Neural progenitor cell (in vitro differentiated cells): ENCODE measurements around the gene FAM216A. TPM values are rescaled to one million over a fixed set of nuclear protein-coding genes. Genes with fewer than 3 reads are reported as not detected.

Experiments
- DNase-seq: peaks from one replicate; pipeline ENCODE4 v3.0.0-alpha.2; 2016; ENCODE audit warnings: low spot score
- H2AFZ ChIP-seq: fragments of 200-600 bp; sonication (generic); replicated peaks from 2 replicates; pipeline ENCODE4 v1.6.1; 2016; ENCODE audit warnings: antibody characterized with exemption
- H3F3A ChIP-seq: fragments of 200-600 bp; sonication (generic); 2 replicates; pipeline ENCODE4 v1.6.1; 2016; ENCODE audit warnings: antibody characterized with exemption, low read depth
- H3K27ac ChIP-seq: fragments of 200-600 bp; sonication (generic); 2 replicates; pipeline ENCODE4 v1.5.1; 2016; ENCODE audit warnings: mild to moderate bottlenecking
- H3K27me3 ChIP-seq: fragments of 200-600 bp; sonication (generic); 2 replicates; pipeline ENCODE4 v1.6.1; 2016; ENCODE audit warnings: mild to moderate bottlenecking, moderate library complexity
- H3K36me3 ChIP-seq: fragments of 200-600 bp; sonication (generic); 2 replicates; pipeline ENCODE4 v1.5.1; 2016
- H3K4me1 ChIP-seq: fragments of 200-600 bp; sonication (generic); 2 replicates; pipeline ENCODE4 v1.6.1; 2016; ENCODE audit warnings: mixed run types
- H3K4me2 ChIP-seq: fragments of 200-600 bp; sonication (generic); 2 replicates; pipeline ENCODE4 v1.6.1; 2016
- H3K4me3 ChIP-seq: fragments of 200-600 bp; sonication (generic); 2 replicates; pipeline ENCODE4 v1.5.1; 2016
- H3K79me2 ChIP-seq: fragments of 200-600 bp; sonication (generic); 2 replicates; pipeline ENCODE4 v1.6.1; 2016; ENCODE audit warnings: low read depth
- H3K9ac ChIP-seq: fragments of 200-600 bp; sonication (generic); 2 replicates; pipeline ENCODE4 v1.6.1; 2016
- H3K9me3 ChIP-seq: fragments of 200-600 bp; sonication (generic); 2 replicates; pipeline ENCODE4 v1.5.1; 2016; ENCODE audit warnings: low read depth
- H4K20me1 ChIP-seq: fragments of 200-600 bp; sonication (generic); 2 replicates; pipeline ENCODE4 v1.6.1; 2016; ENCODE audit warnings: low read depth
- H3K27ac Mint-ChIP-seq: 3 replicates; pipeline ENCODE4 v1.8.0; 2021; ENCODE audit warnings: mixed read lengths
- H3K27me3 Mint-ChIP-seq: 2 replicates; pipeline ENCODE4 v1.8.0; 2022; ENCODE audit warnings: low read depth, mild to moderate bottlenecking, inconsistent platforms, moderate library complexity, mixed read lengths; ENCODE audit not compliant: insufficient read depth
- H3K36me3 Mint-ChIP-seq: 3 replicates; pipeline ENCODE4 v1.8.0; 2021; ENCODE audit warnings: mixed read lengths
- H3K4me1 Mint-ChIP-seq: 3 replicates; pipeline ENCODE4 v1.8.0; 2021; ENCODE audit warnings: mixed read lengths
- H3K4me3 Mint-ChIP-seq: 3 replicates; pipeline ENCODE4 v1.8.0; 2021; ENCODE audit warnings: mild to moderate bottlenecking, moderate library complexity, mixed read lengths
- H3K9me3 Mint-ChIP-seq: 3 replicates; pipeline ENCODE4 v1.8.0; 2020; ENCODE audit warnings: mixed read lengths
- EZH2 ChIP-seq: fragments of 200-600 bp; sonication (generic); IDR thresholded peaks from 2 replicates; pipeline ENCODE4 v1.6.1; 2017; ENCODE audit warnings: antibody characterized with exemption, mild to moderate bottlenecking, moderate library complexity
- EZH2phosphoT487 ChIP-seq: fragments of 200-600 bp; sonication (generic); IDR thresholded peaks from 2 replicates; pipeline ENCODE4 v1.6.1; 2017; ENCODE audit warnings: antibody characterized with exemption
- total RNA-seq: library from RNA; depleted of rRNA; stranded (reverse); fragments of >200 nt; gene quantifications from 2 replicates; pipeline ENCODE4 v1.2.3, GENCODE V29; 2015; ENCODE audit warnings: low replicate concordance
- TF ChIP-seq, protein P1 (sequence below): fragments of 200-600 bp; sonication (generic); IDR thresholded peaks from 2 replicates; pipeline ENCODE4 v1.5.1; 2017; ENCODE audit warnings: antibody characterized with exemption, mild to moderate bottlenecking

FAM216A gene
- total RNA-seq, 1 donor from 2014 or later, result 87.5 TPM

DNA sequence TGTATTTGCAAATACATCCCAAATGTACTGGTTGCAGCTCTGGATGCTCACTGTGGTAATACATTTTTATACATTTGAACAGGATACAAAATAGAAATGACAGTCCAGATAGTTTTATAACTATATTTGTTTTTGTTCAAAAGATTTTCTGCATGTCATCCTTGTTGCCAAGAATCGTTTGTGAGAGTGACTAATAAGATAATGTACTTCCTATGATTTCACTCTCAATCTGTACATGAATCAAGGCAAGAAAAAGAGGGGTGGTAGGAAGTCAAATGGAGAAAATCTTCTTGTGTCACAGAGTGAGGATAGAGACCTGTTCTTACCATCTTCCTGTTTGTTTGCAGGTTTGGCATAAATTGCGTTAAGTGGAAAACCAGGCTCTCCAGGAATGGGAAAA is 32.4 kb upstream of the FAM216A start:
- H3K79me2 ChIP-seq, result no peaks in the 10 kb centered on the region
- H2AFZ ChIP-seq, result no peak overlapping the region
- no peaks in the 10 kb centered on the region for H4K20me1 ChIP-seq
- no peak overlapping the region for H3K4me3 Mint-ChIP-seq
- H3K9me3 ChIP-seq, result no peaks in the 10 kb centered on the region
- TF ChIP-seq EZH2, result no peak
- TF ChIP-seq, protein P1, sequence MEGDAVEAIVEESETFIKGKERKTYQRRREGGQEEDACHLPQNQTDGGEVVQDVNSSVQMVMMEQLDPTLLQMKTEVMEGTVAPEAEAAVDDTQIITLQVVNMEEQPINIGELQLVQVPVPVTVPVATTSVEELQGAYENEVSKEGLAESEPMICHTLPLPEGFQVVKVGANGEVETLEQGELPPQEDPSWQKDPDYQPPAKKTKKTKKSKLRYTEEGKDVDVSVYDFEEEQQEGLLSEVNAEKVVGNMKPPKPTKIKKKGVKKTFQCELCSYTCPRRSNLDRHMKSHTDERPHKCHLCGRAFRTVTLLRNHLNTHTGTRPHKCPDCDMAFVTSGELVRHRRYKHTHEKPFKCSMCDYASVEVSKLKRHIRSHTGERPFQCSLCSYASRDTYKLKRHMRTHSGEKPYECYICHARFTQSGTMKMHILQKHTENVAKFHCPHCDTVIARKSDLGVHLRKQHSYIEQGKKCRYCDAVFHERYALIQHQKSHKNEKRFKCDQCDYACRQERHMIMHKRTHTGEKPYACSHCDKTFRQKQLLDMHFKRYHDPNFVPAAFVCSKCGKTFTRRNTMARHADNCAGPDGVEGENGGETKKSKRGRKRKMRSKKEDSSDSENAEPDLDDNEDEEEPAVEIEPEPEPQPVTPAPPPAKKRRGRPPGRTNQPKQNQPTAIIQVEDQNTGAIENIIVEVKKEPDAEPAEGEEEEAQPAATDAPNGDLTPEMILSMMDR, result no peak
- TF ChIP-seq EZH2phosphoT487, result no peak
- H3K27ac ChIP-seq, result no peak overlapping the region
- H3K27me3 Mint-ChIP-seq, result peaks cover 5% of the 10 kb centered on the region
- H3K4me1 ChIP-seq, result no peaks in the 10 kb centered on the region
- H3K9me3 Mint-ChIP-seq, result no peaks in the 10 kb centered on the region
- no peaks in the 10 kb centered on the region for H3K27me3 ChIP-seq
- H3K27ac Mint-ChIP-seq, result no peak overlapping the region
- no peaks in the 10 kb centered on the region for H3K4me1 Mint-ChIP-seq
- H3K36me3 Mint-ChIP-seq, result peaks cover 28% of the 10 kb centered on the region
- H3K4me2 ChIP-seq, result no peak overlapping the region
- H3K36me3 ChIP-seq, result peaks cover 10% of the 10 kb centered on the region
- no peak for DNase-seq
- H3K4me3 ChIP-seq, result no peak overlapping the region
- peaks cover 14% of the 10 kb centered on the region for H3F3A ChIP-seq
- H3K9ac ChIP-seq, result no peak overlapping the region

DNA sequence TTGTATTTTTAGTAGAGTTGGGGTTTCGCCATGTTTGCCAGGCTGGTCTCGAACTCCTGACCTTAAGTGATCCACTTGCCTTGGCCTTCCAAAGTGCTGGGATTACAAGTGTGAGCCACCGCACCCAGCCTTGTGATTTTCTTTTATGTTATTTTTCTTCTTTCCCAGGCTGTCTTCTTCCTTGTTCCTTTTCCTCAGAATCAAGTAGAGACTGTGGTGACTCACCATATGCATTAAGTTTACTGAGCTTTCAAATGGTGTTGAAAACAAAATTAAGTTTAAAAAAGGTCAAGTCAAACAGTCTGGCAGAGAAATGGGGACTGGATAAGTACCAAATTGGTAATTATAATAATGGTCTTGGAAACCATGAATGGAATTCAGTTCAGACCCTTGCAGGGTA is 24.2 kb upstream of the FAM216A start:
- Mint-ChIP-seq H3K9me3 (no peaks in the 10 kb centered on the region), H3K4me1 (peaks cover 9% of the 10 kb centered on the region), H3K27me3 (no peaks in the 10 kb centered on the region), H3K36me3 (peaks cover 14% of the 10 kb centered on the region), H3K4me3 (no peak overlapping the region), H3K27ac (no peak overlapping the region)
- Histone ChIP-seq H3F3A (peaks cover 4% of the 10 kb centered on the region), H3K9me3 (no peaks in the 10 kb centered on the region), H2AFZ (no peak overlapping the region), H3K4me1 (peaks cover 3% of the 10 kb centered on the region), H3K9ac (no peak overlapping the region), H3K79me2 (peaks cover 39% of the 10 kb centered on the region), H3K27ac (no peak overlapping the region), H3K4me2 (no peak overlapping the region), H3K4me3 (no peak overlapping the region), H3K36me3 (peaks cover 9% of the 10 kb centered on the region), H3K27me3 (no peaks in the 10 kb centered on the region), H4K20me1 (no peaks in the 10 kb centered on the region)
- no peak for DNase-seq
- TF ChIP-seq, protein P1, result no peak
- TF ChIP-seq EZH2 (no peak), EZH2phosphoT487 (no peak)

DNA sequence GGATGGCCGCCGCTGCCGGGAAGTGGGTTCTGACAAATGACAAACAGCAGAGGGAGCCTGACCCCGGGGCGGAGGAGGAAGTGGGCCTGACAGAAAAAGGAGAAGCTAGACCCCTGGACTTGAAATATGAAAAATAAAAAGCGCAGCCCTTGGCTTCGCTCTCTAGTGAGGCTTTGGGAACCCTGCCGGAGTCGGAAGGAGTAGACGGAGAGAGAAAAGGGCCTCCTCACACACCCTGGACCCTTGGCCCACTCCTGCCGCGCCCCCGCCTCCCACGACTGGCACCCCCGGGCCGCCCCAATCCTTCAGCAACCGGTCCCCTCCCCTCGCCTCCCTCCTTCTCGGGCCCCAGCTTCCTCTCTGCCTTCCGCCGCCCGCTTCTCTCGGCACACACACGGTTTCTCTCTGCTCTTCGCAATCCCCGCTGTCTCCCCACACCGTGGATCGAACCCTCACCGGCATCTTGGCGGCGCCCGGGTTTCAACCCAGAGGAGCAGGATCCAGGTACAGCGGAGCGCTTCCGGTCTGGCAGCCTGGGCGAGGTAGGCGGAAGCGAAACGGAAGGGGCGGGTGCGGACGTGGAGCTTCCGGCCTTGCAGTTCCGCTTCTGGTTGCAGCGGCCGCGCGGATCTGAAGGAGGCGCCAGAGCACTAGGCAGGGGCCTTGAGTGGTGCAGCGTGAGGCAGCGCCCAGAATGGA is 18.7 kb upstream of the FAM216A start, which contains the start of gene ARPC3:
TSS of gene ARPC3 (minus strand) at position 539 of the 699 bp plus-strand sequence. CDS start at position 462, 77 bp downstream.
- no peaks in the 10 kb centered on the region for H3K27me3 Mint-ChIP-seq
- DNase-seq, result peak; percentile 96
- Histone ChIP-seq H3K4me3 (peak within 1 kb of the TSS; percentile 89), H3F3A (peaks cover 37% of the 10 kb centered on the region), H3K27ac (no peak within 1 kb of the TSS), H3K4me2 (peak within 1 kb of the TSS; percentile 85), H3K9ac (peak within 1 kb of the TSS; percentile 59), H4K20me1 (no peaks in the 10 kb centered on the region), H3K9me3 (no peaks in the 10 kb centered on the region), H3K4me1 (peaks cover 3% of the 10 kb centered on the region), H2AFZ (peak within 1 kb of the TSS; percentile 84), H3K36me3 (peaks cover 8% of the 10 kb centered on the region), H3K27me3 (no peaks in the 10 kb centered on the region), H3K79me2 (peaks cover 45% of the 10 kb centered on the region)
- peaks cover 9% of the 10 kb centered on the region for H3K36me3 Mint-ChIP-seq
- peaks cover 13% of the 10 kb centered on the region for H3K4me1 Mint-ChIP-seq
- peak within 1 kb of the TSS; percentile 94 for H3K27ac Mint-ChIP-seq
- TF ChIP-seq, protein P1, result peak; percentile 81
- TF ChIP-seq EZH2phosphoT487, result no peak
- H3K4me3 Mint-ChIP-seq, result peak within 1 kb of the TSS; percentile 99
- H3K9me3 Mint-ChIP-seq, result no peaks in the 10 kb centered on the region
